CD14-positive monocyte (primary cell): ENCODE data around the gene PHLDA1. TPM values are rescaled to one million over a fixed set of nuclear protein-coding genes. Genes with fewer than 3 reads are reported as not detected.

Experiments used
- DNase-seq, 3 donors: peaks; one replicate each; pipeline ENCODE4 v3.0.0-alpha.2; 2011 to 2022
- H2AFZ ChIP-seq: 2 replicates; pipeline ENCODE4 v1.6.0; 2012; ENCODE audit warnings: mild to moderate bottlenecking, low read depth, low read length, inconsistent platforms; ENCODE audit not compliant: insufficient read depth, poor library complexity, severe bottlenecking
- H3K27ac ChIP-seq, 2 donors: 1 replicate in 1 of 2; 2 replicates in 1 of 2; pipeline ENCODE4 v1.5.1; 2012 to 2013; ENCODE audit warnings: low read length in 2 of 2, control low read depth in 1 of 2, inconsistent platforms in 1 of 2, low read depth in 1 of 2, mild to moderate bottlenecking in 1 of 2
- H3K27me3 ChIP-seq, 2 donors: one replicate each; pipeline versions ENCODE4 v1.6.0 to v1.6.1; 2011 to 2013; ENCODE audit warnings: low read length in 2 of 2; ENCODE audit not compliant: control insufficient read depth in 2 of 2, insufficient read depth in 2 of 2
- H3K36me3 ChIP-seq, 2 donors: replicated peaks in 1 of 2; 1 replicate in 1 of 2; 2 replicates in 1 of 2; pipeline versions ENCODE4 v1.5.1 to v1.6.1; 2012 to 2013; ENCODE audit warnings: low read length in 2 of 2, control low read depth in 1 of 2, inconsistent platforms in 1 of 2, mild to moderate bottlenecking in 1 of 2; ENCODE audit not compliant: insufficient read depth in 2 of 2, control insufficient read depth in 1 of 2
- H3K4me1 ChIP-seq, 2 donors: 1 replicate in 1 of 2; 2 replicates in 1 of 2; pipeline versions ENCODE4 v1.5.1 to v1.6.1; 2012 to 2013; ENCODE audit warnings: low read length in 2 of 2, control low read depth in 1 of 2, inconsistent platforms in 1 of 2, mild to moderate bottlenecking in 1 of 2, moderate library complexity in 1 of 2; ENCODE audit not compliant: insufficient read depth in 2 of 2, control insufficient read depth in 1 of 2
- H3K4me2 ChIP-seq: replicated peaks from 2 replicates; pipeline ENCODE3; 2012; ENCODE audit warnings: low read length, moderate library complexity, mild to moderate bottlenecking; ENCODE audit not compliant: poor library complexity, severe bottlenecking; ENCODE audit errors: extremely low read depth
- H3K4me3 ChIP-seq, 3 experiments: fragments of 200-600 bp in 1 of 3; sonication (generic) in 1 of 3; replicated peaks in 1 of 3; 1 replicate in 2 of 3; 2 replicates in 1 of 3; pipeline ENCODE4 v1.5.1; 2011 to 2013; ENCODE audit warnings: low read length in 3 of 3, mild to moderate bottlenecking in 3 of 3, control low read depth in 2 of 3, low read depth in 2 of 3, inconsistent platforms in 1 of 3, moderate library complexity in 1 of 3
- H3K79me2 ChIP-seq: 2 replicates; pipeline ENCODE4 v1.6.0; 2012; ENCODE audit warnings: mild to moderate bottlenecking, control low read depth, inconsistent platforms, low read length, moderate library complexity; ENCODE audit not compliant: insufficient read depth
- H3K9ac ChIP-seq: 2 replicates; pipeline ENCODE4 v1.6.0; 2017; ENCODE audit warnings: low read length, mild to moderate bottlenecking; ENCODE audit not compliant: insufficient read depth, poor library complexity, severe bottlenecking
- H3K9me3 ChIP-seq, 2 donors: replicated peaks in 1 of 2; 1 replicate in 1 of 2; 2 replicates in 1 of 2; pipeline versions ENCODE4 v1.5.1 to v1.6.1; 2012 to 2013; ENCODE audit warnings: low read length in 2 of 2, control low read depth in 1 of 2; ENCODE audit not compliant: control insufficient read depth in 1 of 2, insufficient read depth in 1 of 2
- H4K20me1 ChIP-seq: 2 replicates; pipeline ENCODE4 v1.6.0; 2012; ENCODE audit warnings: mild to moderate bottlenecking, low read length, control low read depth, moderate library complexity; ENCODE audit not compliant: insufficient read depth
- H3K27ac Mint-ChIP-seq, 7 donors: one replicate each; pipeline ENCODE4 v1.8.0; 2020; ENCODE audit warnings: mild to moderate bottlenecking in 7 of 7, mixed read lengths in 7 of 7, moderate library complexity in 6 of 7, inconsistent platforms in 2 of 7
- H3K27me3 Mint-ChIP-seq, 3 donors: one replicate each; pipeline ENCODE4 v1.8.0; 2021 to 2022; ENCODE audit warnings: low read depth in 3 of 3, mild to moderate bottlenecking in 3 of 3, mixed read lengths in 3 of 3, moderate library complexity in 3 of 3, inconsistent platforms in 1 of 3
- H3K36me3 Mint-ChIP-seq, 2 donors: one replicate each; pipeline ENCODE4 v1.8.0; 2020; ENCODE audit warnings: mixed read lengths in 2 of 2, inconsistent platforms in 1 of 2, mild to moderate bottlenecking in 1 of 2
- H3K4me1 Mint-ChIP-seq: one replicate; pipeline ENCODE4 v1.8.0; 2020; ENCODE audit warnings: mild to moderate bottlenecking, mixed read lengths
- H3K4me3 Mint-ChIP-seq, 2 donors: one replicate each; pipeline ENCODE4 v1.8.0; 2020; ENCODE audit warnings: mild to moderate bottlenecking in 2 of 2, mixed read lengths in 2 of 2, moderate library complexity in 1 of 2
- H3K9me3 Mint-ChIP-seq, 7 donors: one replicate each; pipeline ENCODE4 v1.8.0; 2020 to 2022; ENCODE audit warnings: mixed read lengths in 7 of 7, mild to moderate bottlenecking in 6 of 7, moderate library complexity in 6 of 7, inconsistent platforms in 2 of 7
- WGBS: methylation state at CpG from one replicate; pipeline ENCODE4 v1.1.5; 2013; ENCODE audit warnings: missing lambda C conversion rate; ENCODE audit not compliant: insufficient coverage; 5-methylcytosine and 5-hydroxymethylcytosine counted together
- intact Hi-C, 2 donors: fragments of 100-400 bp; cut with micrococcal nuclease; formaldehyde crosslinking; loops; one replicate each; pipeline versions ENCODE4 v1.15.0 to v1.15.1; 2023
- polyA plus RNA-seq, 3 donors: library from polyadenylated mRNA; depleted of rRNA in 1 of 3; unstranded in 2 of 3; stranded (reverse) in 1 of 3; fragments of 300-500 nt in 2 of 3; fragments of >200 nt in 1 of 3; fragmentation: Illumina TruSeq in 2 of 3; gene quantifications; 1 replicate in 2 of 3; 2 replicates in 1 of 3; pipeline ENCODE4 v1.2.3, GENCODE V29; 2012 to 2021
- TF ChIP-seq, protein P1 (sequence below): fragments of 200-600 bp; IDR thresholded peaks from one replicate; pipeline ENCODE4 v1.8.0; 2022; ENCODE audit warnings: antibody characterized with exemption, mild to moderate bottlenecking

PHLDA1 gene
- polyA plus RNA-seq, 3 donors = 1.1 to 5.8 (median 1.6) TPM

DNA sequence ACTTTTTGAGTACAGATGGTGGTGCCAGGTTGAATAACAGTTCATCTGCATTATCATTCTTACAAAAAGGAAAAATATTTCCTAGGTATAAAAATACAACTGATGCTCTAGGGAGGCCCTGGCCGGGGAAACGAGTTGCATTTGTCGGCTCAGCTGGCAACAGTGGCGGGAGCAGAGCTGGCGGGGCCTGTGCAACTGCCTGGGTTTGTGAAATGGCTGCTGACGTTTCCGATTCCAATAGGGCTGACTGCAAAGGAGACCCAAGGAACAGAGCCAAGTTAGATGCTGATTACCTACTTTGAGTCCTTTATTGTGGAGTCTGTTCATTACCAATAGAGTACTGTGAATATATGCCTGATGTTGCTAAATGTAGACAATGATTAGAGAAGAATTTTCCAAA lies 25.8 kb upstream of the PHLDA1 start:
- H3K4me3 Mint-ChIP-seq = no peak overlapping the region
- Histone ChIP-seq H3K4me1 (no peaks in the 10 kb centered on the region), H3K4me2 (no peak overlapping the region), H2AFZ (no peak overlapping the region), H3K9ac (no peak overlapping the region), H3K9me3 (no peaks in the 10 kb centered on the region), H4K20me1 (peaks cover 11% of the 10 kb centered on the region), H3K79me2 (peaks cover 13% of the 10 kb centered on the region), H3K4me3 (no peak overlapping the region), H3K36me3 (peaks cover 67 to 96% of the 10 kb centered on the region in 2 donors), H3K27me3 (no peaks in the 10 kb centered on the region), H3K27ac (no peak overlapping the region)
- H3K9me3 Mint-ChIP-seq = no peaks in the 10 kb centered on the region
- no peak for DNase-seq
- WGBS = 93% methylated on average over 7 of the region's 7 CpGs
- intact Hi-C loops = no loop called here
- H3K36me3 Mint-ChIP-seq = peaks cover 67 to 81% of the 10 kb centered on the region in 2 donors
- peaks cover 5% of the 10 kb centered on the region for H3K4me1 Mint-ChIP-seq
- no peaks in the 10 kb centered on the region for H3K27me3 Mint-ChIP-seq
- H3K27ac Mint-ChIP-seq = peak overlapping the region in 2 of 7 donors; percentile 36 to 77
- TF ChIP-seq, protein P1, sequence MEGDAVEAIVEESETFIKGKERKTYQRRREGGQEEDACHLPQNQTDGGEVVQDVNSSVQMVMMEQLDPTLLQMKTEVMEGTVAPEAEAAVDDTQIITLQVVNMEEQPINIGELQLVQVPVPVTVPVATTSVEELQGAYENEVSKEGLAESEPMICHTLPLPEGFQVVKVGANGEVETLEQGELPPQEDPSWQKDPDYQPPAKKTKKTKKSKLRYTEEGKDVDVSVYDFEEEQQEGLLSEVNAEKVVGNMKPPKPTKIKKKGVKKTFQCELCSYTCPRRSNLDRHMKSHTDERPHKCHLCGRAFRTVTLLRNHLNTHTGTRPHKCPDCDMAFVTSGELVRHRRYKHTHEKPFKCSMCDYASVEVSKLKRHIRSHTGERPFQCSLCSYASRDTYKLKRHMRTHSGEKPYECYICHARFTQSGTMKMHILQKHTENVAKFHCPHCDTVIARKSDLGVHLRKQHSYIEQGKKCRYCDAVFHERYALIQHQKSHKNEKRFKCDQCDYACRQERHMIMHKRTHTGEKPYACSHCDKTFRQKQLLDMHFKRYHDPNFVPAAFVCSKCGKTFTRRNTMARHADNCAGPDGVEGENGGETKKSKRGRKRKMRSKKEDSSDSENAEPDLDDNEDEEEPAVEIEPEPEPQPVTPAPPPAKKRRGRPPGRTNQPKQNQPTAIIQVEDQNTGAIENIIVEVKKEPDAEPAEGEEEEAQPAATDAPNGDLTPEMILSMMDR = no peak

DNA sequence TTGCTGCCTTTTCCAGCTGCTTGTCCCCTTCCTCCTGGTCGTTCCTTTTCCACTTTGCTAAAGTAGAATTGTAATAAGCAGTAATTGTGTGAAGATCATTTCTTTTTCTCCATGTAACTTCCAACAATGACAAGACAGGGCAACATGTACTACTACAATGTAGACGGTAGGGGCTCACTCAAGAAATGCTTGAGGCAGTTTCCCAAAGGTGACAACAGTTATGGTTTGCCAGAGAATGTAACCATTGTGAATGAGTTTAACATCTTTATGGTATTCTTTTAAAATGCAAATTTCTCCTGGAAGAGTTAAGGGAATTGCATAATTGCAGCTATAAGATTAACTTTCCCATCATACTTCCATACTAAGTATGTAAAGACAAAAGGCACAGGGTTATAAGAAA lies 23.8 kb upstream of the PHLDA1 start:
- Mint-ChIP-seq H3K27me3 (no peaks in the 10 kb centered on the region), H3K4me1 (peaks cover 3% of the 10 kb centered on the region), H3K4me3 (no peak overlapping the region), H3K27ac (peak overlapping the region in 2 of 7 donors; percentile 29 to 31), H3K36me3 (peaks cover 69 to 81% of the 10 kb centered on the region in 2 donors), H3K9me3 (no peaks in the 10 kb centered on the region)
- no peaks in the 10 kb centered on the region for H3K27me3 ChIP-seq
- peaks cover 78 to 95% of the 10 kb centered on the region in 2 donors for H3K36me3 ChIP-seq
- H3K27ac ChIP-seq = no peak overlapping the region
- intact Hi-C loops = no loop called here
- H3K9me3 ChIP-seq = no peaks in the 10 kb centered on the region
- no peak overlapping the region for H3K9ac ChIP-seq
- WGBS = no CpG with 5 or more reads among the region's 2 CpGs
- H3K4me3 ChIP-seq = no peak overlapping the region
- TF ChIP-seq, protein P1 = no peak
- no peaks in the 10 kb centered on the region for H3K4me1 ChIP-seq
- no peak for DNase-seq
- no peaks in the 10 kb centered on the region for H4K20me1 ChIP-seq
- no peak overlapping the region for H3K4me2 ChIP-seq
- no peak overlapping the region for H2AFZ ChIP-seq
- no peaks in the 10 kb centered on the region for H3K79me2 ChIP-seq
